Measurements from ENCODE around the gene DDR1.
A peak's percentile ranks its signal among the peaks of the same experiment; 100 is the strongest.
"Not testable (repeated sequence)": the region's sequence is repeated elsewhere in the genome, so short reads cannot be mapped to it uniquely, and the experiment has no call there.

DDR1 gene

DNA sequence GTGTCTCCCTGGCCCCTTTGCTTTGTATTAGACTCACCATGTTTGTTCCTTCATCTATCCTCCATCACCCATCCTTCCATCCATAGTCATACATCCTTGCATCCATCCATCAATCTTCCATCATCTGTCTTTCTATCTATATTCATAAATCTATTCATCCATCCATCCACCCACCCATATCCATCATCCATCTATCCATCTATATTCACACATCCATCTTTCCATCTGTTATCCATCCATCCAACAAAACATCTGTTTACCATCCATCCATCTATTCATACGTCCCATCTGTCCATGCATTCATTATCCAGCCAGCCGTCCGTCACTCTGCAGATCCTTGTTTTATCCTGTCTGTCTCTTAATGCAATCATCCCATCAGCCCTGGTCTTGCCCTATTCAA is 10.6 kb downstream of the DDR1 start:
- no peak for DNase-seq (ENCODE audit: low read depth)

DNA sequence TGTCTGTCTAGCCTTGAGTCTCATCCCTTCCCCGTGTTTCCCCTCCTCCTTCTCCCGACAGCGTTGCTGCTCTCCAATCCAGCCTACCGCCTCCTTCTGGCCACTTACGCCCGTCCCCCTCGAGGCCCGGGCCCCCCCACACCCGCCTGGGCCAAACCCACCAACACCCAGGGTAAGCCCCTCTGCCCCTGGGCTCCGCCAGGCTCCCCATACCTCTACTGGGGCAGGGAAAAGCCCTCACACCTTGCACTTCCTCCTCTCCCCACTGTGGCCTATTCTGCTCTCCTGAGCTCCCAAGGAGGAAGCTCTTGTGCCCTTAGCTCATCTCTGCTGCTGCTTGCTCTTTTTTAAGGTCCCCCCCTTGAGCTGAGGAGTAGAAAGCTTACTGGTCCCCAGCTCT is 11.0 kb downstream of the DDR1 start:
- DNase-seq (ENCODE audit: low read depth), result no peak

DNA sequence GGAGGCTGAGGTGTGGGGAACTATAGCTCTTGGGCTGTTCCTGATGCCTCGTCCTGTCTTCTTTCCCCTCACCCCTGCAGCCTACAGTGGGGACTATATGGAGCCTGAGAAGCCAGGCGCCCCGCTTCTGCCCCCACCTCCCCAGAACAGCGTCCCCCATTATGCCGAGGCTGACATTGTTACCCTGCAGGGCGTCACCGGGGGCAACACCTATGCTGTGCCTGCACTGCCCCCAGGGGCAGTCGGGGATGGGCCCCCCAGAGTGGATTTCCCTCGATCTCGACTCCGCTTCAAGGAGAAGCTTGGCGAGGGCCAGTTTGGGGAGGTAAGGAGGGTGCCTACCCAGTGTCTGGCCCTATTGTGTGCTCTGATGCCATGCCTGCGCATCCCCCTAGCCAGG is 12.2 kb downstream of the DDR1 start:
- DNase-seq (ENCODE audit: low read depth), result no peak

GRCh38 chr6:30897882-30898281 is 13.6 kb downstream of the DDR1 start:
- no peak for DNase-seq (ENCODE audit: low read depth)

DNA sequence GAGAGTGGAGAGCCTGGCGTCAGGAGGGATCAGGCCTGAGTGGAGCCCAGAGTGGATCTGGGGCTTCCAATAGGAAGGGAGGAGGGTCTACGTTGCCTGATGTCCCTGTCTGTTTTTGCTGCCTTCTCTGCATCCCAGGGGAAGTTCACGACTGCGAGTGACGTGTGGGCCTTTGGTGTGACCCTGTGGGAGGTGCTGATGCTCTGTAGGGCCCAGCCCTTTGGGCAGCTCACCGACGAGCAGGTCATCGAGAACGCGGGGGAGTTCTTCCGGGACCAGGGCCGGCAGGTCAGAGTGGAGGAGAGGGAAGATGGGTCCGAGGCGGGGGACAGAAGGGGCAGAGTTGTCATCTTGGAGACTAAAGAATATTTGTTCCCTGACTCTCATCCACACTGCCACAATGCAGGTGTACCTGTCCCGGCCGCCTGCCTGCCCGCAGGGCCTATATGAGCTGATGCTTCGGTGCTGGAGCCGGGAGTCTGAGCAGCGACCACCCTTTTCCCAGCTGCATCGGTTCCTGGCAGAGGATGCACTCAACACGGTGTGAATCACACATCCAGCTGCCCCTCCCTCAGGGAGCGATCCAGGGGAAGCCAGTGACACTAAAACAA is 14.5 kb downstream of the DDR1 start:
- no peak for DNase-seq (ENCODE audit: low read depth)

- no peak for DNase-seq (ENCODE audit: low read depth)
These were observed 16.6 kb downstream of the DDR1 start for GRCh38 chr6:30900863-30901417.

DNA sequence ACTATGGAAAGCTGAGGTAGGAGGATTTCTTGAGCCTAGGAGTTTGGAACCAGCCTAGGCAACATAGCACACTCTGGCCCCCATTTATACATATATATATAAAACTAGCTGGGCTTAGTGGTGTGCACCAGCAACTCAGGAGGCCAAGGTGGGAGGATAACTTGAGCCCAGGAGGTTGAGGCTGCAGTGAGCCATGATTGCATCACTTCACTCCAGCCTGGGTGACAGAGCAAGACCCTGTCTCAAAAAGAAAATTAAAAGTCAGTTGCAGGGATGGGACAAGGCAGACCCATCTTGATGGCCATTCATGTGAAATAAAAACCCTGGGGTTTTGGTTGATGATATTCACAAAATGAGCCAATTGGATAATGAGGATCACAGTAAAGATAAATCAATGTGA is 17.1 kb downstream of the DDR1 start:
- DNase-seq (ENCODE audit: low read depth), result no peak

GRCh38 chr6:30902196-30902595 is 17.9 kb downstream of the DDR1 start:
- not testable (repeated sequence) for DNase-seq (ENCODE audit: low read depth)

GRCh38 chr6:30902709-30903108 is 18.4 kb downstream of the DDR1 start:
- no peak for DNase-seq (ENCODE audit: low read depth)

GRCh38 chr6:30903236-30903635 is 18.9 kb downstream of the DDR1 start:
- no peak for DNase-seq (ENCODE audit: low read depth)

DNA sequence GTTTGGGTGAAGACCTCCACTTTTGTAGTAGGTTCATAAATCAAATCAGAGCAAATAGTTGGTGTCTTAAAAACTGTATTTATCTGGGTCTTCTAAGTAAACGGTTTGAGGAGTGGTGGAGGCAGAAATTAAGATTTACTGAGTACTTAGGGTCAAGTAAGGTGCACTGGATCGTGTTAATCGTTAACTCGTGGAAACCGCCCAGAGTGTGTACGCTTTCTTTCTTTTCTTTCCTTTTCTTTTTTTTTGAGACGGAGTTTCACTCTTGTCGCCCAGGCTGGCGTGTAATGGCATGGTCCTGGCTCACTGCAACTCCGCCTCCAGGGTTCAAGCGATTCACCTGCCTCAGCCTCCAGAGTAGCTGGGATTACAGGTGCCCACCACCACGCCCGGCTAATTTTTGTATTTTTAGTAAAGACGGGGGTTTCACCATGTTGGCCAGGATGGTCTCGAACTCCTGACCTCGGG is 23.0 kb downstream of the DDR1 start:
- not testable (repeated sequence) for DNase-seq (ENCODE audit: low read depth)

GRCh38 chr6:30907758-30908591 is 23.7 kb downstream of the DDR1 start, which contains the start of gene GTF2H4:
Gene GTF2H4 (plus strand): TSS chr6:30908207.
- peak; percentile 89 for DNase-seq (ENCODE audit: low read depth)

GRCh38 chr6:30908700-30909099 is 24.4 kb downstream of the DDR1 start:
- no peak for DNase-seq (ENCODE audit: low read depth)

- DNase-seq (ENCODE audit: low read depth), result not testable (repeated sequence)
These were observed 26.2 kb downstream of the DDR1 start for GRCh38 chr6:30910473-30910872.

GRCh38 chr6:30912746-30913520 is 28.6 kb downstream of the DDR1 start:
- no peak for DNase-seq (ENCODE audit: low read depth)

- DNase-seq (ENCODE audit: low read depth), result no peak
These were observed 29.4 kb downstream of the DDR1 start for GRCh38 chr6:30913721-30914075.

DNA sequence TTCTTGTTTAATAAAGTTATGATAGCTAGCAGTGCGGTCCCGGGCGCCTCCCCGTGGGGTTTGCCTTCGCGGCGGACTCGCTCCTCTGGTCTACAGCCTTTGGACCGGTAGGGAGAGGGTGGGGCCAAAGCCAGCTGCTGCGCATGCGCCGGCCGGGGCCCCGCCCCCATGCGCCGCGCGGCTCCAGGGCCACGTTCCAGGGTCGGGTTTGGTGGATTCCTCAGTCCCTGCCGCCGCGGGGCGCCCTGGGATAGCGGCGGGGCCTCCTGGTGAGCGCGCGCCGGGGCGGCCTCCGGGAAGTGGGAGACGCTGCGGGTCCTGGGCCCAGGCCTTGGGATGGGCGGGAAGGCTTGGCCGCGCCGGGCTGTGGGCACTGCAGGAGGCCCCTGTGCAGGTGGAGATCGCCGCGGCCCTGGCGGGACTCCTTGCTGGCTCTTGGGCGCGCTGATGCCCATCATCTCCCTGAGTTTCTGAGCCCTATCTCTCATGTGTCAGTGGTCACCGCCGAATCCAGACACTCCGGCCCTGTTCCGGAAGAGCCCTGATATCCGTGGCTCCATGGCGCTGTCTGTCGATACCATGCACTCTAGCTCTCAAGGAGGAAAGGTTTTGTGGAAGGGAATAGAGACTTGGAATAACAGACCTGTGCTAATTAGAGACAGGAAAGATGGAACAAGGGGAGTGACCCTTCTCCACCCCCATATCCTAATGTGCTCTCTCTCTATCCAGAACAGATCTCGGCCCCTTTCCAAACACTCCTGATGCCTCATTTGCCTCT is 29.9 kb downstream of the DDR1 start, which contains the start of gene VARS2:
Gene VARS2, plus strand, starts transcription at position 163 of the 778 bp plus-strand sequence. Its CDS starts 599 bp downstream, at position 762.
- peak; percentile 83 for DNase-seq (ENCODE audit: low read depth)

DNA sequence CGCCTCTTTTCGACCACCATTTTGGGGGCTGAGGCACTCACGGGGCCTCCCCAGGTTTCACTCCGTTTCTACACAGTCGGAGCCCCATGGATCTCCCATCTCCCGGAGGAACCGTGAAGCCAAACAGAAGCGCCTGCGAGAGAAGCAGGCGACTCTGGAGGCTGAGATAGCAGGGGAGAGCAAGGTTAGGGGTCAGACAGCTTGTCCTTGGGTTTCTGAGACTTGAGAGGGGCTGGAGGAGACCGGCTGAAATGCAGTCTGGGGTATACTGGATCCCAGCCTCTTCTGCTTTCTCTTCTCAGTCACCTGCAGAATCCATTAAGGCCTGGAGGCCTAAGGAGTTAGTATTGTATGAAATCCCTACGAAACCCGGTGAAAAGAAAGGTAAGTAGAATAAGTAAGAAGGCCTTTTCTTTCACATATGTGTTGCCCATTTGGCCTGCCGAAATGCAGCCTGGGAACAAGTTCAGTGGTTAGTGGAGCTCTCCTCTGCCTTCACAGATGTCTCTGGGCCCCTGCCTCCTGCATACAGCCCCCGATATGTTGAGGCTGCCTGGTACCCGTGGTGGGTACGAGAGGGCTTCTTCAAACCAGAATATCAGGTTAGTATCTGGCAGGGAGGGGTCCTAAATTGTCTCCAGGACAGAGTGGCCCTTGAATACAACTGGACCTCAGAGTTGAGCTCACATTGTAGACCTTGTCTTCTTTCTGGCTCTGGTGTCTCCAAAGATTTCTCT is 30.7 kb downstream of the DDR1 start:
- DNase-seq (ENCODE audit: low read depth), result no peak

- no peak for DNase-seq (ENCODE audit: low read depth)
These were observed 31.2 kb downstream of the DDR1 start for GRCh38 chr6:30915591-30915946.

DNA sequence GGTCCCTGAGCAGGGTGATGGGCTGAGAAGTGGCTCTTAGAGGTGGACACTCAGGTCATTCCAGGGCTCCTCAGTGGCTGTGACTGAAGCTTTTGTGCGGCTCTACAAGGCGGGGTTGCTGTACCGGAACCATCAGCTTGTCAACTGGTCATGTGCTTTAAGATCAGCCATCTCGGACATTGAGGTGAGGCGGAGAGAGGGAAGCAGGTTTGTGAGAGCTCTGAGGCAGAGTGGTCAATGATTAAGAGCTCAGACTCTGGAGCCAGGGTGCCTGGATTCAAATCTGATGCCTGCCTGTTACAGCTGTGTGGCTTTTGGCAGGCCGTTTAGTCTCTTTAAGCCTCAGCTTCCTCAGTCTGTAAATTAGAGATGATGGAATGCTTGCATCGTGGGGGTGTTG is 32.7 kb downstream of the DDR1 start:
- no peak for DNase-seq (ENCODE audit: low read depth)

DNA sequence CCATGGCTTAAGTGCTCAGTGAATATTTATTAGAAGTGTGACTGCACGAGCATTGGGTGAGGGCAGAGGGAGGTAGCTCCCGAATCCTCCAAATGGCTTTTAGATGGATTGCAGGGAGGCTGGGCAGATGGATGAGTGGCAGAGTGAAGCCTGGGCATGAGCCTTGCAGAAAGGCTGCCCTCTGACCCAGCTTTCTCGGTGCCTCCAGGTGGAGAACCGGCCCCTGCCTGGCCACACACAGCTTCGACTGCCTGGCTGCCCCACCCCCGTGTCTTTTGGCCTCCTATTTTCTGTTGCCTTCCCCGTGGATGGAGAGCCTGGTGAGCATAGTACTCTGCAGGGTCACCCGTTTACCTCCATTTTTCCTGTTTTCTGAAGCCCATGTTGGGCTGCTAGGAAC is 33.2 kb downstream of the DDR1 start:
- DNase-seq (ENCODE audit: low read depth), result no peak

All from activated T-helper 9 cell treated with anti-CD3 and anti-CD28 coated beads, Interleukin-2, amount 50 U/mL, for 16 hours (primary cell).